OCI-LY7 (cell line): ENCODE data around the gene CCDC102A. TPM values are rescaled to one million over a fixed set of nuclear protein-coding genes. Genes with fewer than 3 reads are reported as not detected.

Experiments used
- BruUV-seq: library from RNA; stranded (reverse); fragments of 400-500 nt; replicated peaks from 2 replicates; lab custom pipeline; 2021; lab: Mats Ljungman, UMichigan
- CTCF ChIA-PET: fragments of 300-600 bp; sonication (Branson Sonifier 250); formaldehyde crosslinking; loops from one replicate; lab custom pipeline; 2022; ENCODE audit warnings: antibody characterized with exemption; ENCODE audit not compliant: unreplicated experiment; lab: Charles Lee
- POLR2A ChIA-PET: fragments of 300-600 bp; sonication (Branson Sonifier 250); formaldehyde crosslinking; loops from one replicate; lab custom pipeline; 2022; ENCODE audit warnings: antibody characterized with exemption; lab: Charles Lee
- DNase-seq: peaks from one replicate; pipeline ENCODE4 v3.0.0-alpha.2; 2015; ENCODE audit warnings: low spot score
- H2AFZ ChIP-seq: fragments of 200-600 bp; sonication (generic), shearing (Covaris generic); 2 replicates; pipeline ENCODE4 v1.6.1; 2014; ENCODE audit warnings: mild to moderate bottlenecking, antibody characterized with exemption, low read length, moderate library complexity
- H3K27ac ChIP-seq: fragments of 200-600 bp; sonication (generic); 2 replicates; pipeline ENCODE4 v1.5.1; 2014; ENCODE audit warnings: mixed run types, low read depth, mild to moderate bottlenecking, moderate library complexity, low read length, inconsistent platforms; ENCODE audit not compliant: poor library complexity, severe bottlenecking
- H3K36me3 ChIP-seq: fragments of 200-600 bp; sonication (generic); 2 replicates; pipeline ENCODE4 v1.6.1; 2014; ENCODE audit warnings: mild to moderate bottlenecking, antibody characterized with exemption, low read length, moderate library complexity, mixed read lengths; ENCODE audit not compliant: insufficient read depth
- H3K4me1 ChIP-seq: fragments of 200-600 bp; sonication (generic); 2 replicates; pipeline ENCODE4 v1.5.1; 2014; ENCODE audit warnings: mild to moderate bottlenecking, low read length; ENCODE audit not compliant: insufficient read depth, poor library complexity, severe bottlenecking
- H3K4me2 ChIP-seq: fragments of 200-600 bp; sonication (generic); 2 replicates; pipeline ENCODE4 v1.6.1; 2014; ENCODE audit warnings: mild to moderate bottlenecking, low read length
- H3K4me3 ChIP-seq: fragments of 200-600 bp; sonication (generic); 2 replicates; pipeline ENCODE4 v1.5.1; 2014; ENCODE audit warnings: mild to moderate bottlenecking, low read depth, low read length; ENCODE audit not compliant: poor library complexity, severe bottlenecking
- H3K79me2 ChIP-seq: fragments of 200-600 bp; sonication (generic); 2 replicates; pipeline ENCODE4 v1.6.1; 2016; ENCODE audit warnings: low read depth, mild to moderate bottlenecking, low read length, moderate library complexity, mixed read lengths; ENCODE audit not compliant: insufficient read depth
- H3K9me2 ChIP-seq: fragments of 200-600 bp; sonication (generic); 2 replicates; pipeline ENCODE4 v1.6.1; 2016; ENCODE audit warnings: mild to moderate bottlenecking, low read length, mixed read lengths; ENCODE audit not compliant: insufficient read depth
- H3K9me3 ChIP-seq: fragments of 200-600 bp; sonication (generic); 2 replicates; pipeline ENCODE4 v1.6.1; 2014; ENCODE audit warnings: mild to moderate bottlenecking, mixed run types, low read length, mixed read lengths
- H4K20me1 ChIP-seq: fragments of 200-600 bp; sonication (generic); 2 replicates; pipeline ENCODE4 v1.6.1; 2014; ENCODE audit warnings: mild to moderate bottlenecking, antibody characterized with exemption, low read length, moderate library complexity, mixed read lengths; ENCODE audit not compliant: insufficient read depth
- CTCF ChIP-seq: fragments of 200-600 bp; sonication (generic); conservative IDR thresholded peaks from 2 replicates; pipeline ENCODE4 v1.5.1; 2014; ENCODE audit warnings: mild to moderate bottlenecking, antibody characterized with exemption, low read length, moderate library complexity, mixed read lengths
- EZH2phosphoT487 ChIP-seq: fragments of 200-600 bp; sonication (generic); IDR thresholded peaks from 2 replicates; pipeline ENCODE4 v1.6.1; 2018; ENCODE audit warnings: low read depth, borderline replicate concordance, mild to moderate bottlenecking, mixed run types, antibody characterized with exemption, low read length, moderate library complexity, mixed read lengths
- intact Hi-C: fragments of 100-400 bp; cut with micrococcal nuclease; formaldehyde crosslinking; loops from one replicate; pipeline ENCODE4 v1.10.0; 2022; ENCODE audit not compliant: unreplicated experiment
- total RNA-seq, 2 experiments: library from RNA; depleted of rRNA in 1 of 2; stranded (reverse); fragments of >200 nt in 1 of 2; shearing (Covaris generic) in 1 of 2; gene quantifications; 2 replicates each; pipeline ENCODE4 v1.2.3, GENCODE V29; 2014 to 2022

The CCDC102A gene
- total RNA-seq, 2 experiments from 2014 or later: 4.2 to 7.1 TPM

DNA sequence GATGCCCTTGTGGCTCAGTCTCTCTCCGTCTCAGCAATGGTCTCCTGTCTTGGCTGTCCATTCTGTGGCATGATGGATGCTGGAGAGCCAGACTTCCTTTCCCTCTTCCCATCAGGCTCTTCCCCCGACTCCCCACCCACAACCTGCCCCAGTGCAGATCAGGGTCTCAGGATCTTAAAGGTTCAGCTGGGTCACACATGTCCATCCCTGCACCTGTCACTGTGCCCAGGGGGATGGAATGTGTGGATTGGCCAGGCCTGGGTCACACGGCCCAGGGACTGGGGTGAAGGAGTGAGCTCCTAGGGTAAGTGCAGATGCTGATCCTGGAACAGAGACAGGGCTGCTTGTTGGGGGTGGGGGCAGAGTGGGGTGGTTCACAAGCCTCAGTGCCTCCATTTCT is 29.1 kb upstream of the CCDC102A start:
- intact Hi-C loops: no loop called here
- TF ChIP-seq CTCF (no peak), EZH2phosphoT487 (no peak)
- no peaks in the 10 kb centered on the region for H3K4me1 ChIP-seq
- no peaks in the 10 kb centered on the region for H4K20me1 ChIP-seq
- H3K9me2 ChIP-seq: no peaks in the 10 kb centered on the region
- CTCF ChIA-PET: no interaction called here
- H3K4me3 ChIP-seq: no peak overlapping the region
- no TSS peak for BruUV-seq
- no peak for DNase-seq
- POLR2A ChIA-PET: interaction anchor here (0.5 kb wide), 1 partner anchor 28 kb away, joined by 3 read pairs; no protein-coding TSS in a partner anchor
- H3K4me2 ChIP-seq: no peak overlapping the region
- no peak overlapping the region for H2AFZ ChIP-seq
- no peaks in the 10 kb centered on the region for H3K79me2 ChIP-seq
- no peak overlapping the region for H3K27ac ChIP-seq
- H3K9me3 ChIP-seq: no peaks in the 10 kb centered on the region
- no peaks in the 10 kb centered on the region for H3K36me3 ChIP-seq

DNA sequence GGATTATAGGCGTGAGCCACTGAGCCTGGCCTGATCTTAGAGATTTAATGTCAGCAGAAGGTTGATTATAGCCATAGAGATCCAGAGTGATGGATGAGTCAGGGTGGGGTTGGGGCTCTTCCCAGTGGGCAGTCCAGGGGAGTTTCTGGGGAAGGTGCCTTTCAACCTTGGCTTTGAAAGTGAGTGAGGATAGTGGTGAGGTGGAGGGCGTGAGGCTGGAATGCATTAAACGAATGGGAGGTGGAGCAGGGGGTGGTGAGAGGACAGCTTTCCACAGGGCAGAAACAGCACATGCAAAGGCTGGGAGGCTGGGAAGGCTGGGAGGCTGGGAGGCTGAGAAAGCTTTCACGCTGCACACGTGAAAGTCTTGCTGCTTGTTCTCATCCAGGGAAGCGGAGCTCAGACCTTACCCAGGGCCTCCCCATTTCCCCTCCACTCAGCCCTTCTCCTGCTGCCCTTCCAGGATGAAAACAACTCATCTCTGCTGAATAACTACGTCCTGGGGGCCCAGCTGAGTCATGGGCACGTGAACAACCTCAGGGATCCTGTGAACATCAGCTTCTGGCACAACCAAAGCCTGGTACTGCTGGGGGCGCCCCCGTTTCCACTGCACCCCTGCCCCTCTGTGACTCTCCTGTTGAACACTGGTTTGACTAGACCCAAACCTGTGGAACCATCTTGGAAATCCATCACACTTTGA is 28.4 kb upstream of the CCDC102A start:
- DNase-seq: no peak
- no peak overlapping the region for H3K4me2 ChIP-seq
- H3K9me2 ChIP-seq: no peaks in the 10 kb centered on the region
- TF ChIP-seq EZH2phosphoT487: no peak
- no peak for TF ChIP-seq CTCF
- H3K79me2 ChIP-seq: no peaks in the 10 kb centered on the region
- H4K20me1 ChIP-seq: no peaks in the 10 kb centered on the region
- POLR2A ChIA-PET: interaction anchor here (0.5 kb wide), 1 partner anchor 27 kb away, joined by 3 read pairs; no protein-coding TSS in a partner anchor
- no peak overlapping the region for H2AFZ ChIP-seq
- H3K4me3 ChIP-seq: no peak overlapping the region
- no peaks in the 10 kb centered on the region for H3K4me1 ChIP-seq
- H3K27ac ChIP-seq: no peak overlapping the region
- no peaks in the 10 kb centered on the region for H3K36me3 ChIP-seq
- no TSS peak for BruUV-seq
- intact Hi-C loops: no loop called here
- H3K9me3 ChIP-seq: peaks cover 3% of the 10 kb centered on the region; the same call in 1 of the 2 replicates
- CTCF ChIA-PET: no interaction called here

DNA sequence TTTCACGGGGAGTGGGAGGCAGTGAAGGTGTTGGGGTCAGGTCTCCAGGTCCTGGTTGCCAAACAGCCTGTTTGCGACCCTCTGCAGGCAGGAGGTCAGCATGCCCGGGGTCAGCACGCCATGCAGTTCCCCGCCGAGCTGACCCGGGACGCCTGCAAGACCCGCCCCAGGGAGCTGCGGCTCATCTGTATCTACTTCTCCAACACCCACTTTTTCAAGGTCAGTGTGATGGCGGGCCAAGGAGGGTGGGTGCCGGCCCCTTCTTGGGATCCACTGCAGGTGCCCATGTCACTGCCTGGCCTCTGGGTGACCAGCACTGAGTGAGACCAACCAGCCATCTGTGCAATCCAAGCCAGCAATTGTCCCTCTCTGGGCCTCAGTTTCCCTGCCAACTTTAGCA is 27.4 kb upstream of the CCDC102A start:
- BruUV-seq: no TSS peak
- DNase-seq: no peak
- Histone ChIP-seq H3K4me2 (no peak overlapping the region), H3K9me2 (no peaks in the 10 kb centered on the region), H3K27ac (no peak overlapping the region), H3K36me3 (no peaks in the 10 kb centered on the region), H2AFZ (no peak overlapping the region), H3K4me1 (no peaks in the 10 kb centered on the region), H3K4me3 (no peak overlapping the region), H4K20me1 (no peaks in the 10 kb centered on the region), H3K9me3 (peaks cover 9% of the 10 kb centered on the region; the same call in 1 of the 2 replicates), H3K79me2 (no peaks in the 10 kb centered on the region)
- ChIA-PET CTCF (no interaction called here), POLR2A (no interaction called here)
- TF ChIP-seq EZH2phosphoT487: no peak
- TF ChIP-seq CTCF: no peak
- intact Hi-C loops: no loop called here
